ENCODE results near the gene NMNAT2. TPM values are rescaled to one million over a fixed set of nuclear protein-coding genes. Genes with fewer than 3 reads are reported as not detected.

NMNAT2 gene
- total RNA-seq, 2 donors from 2014 or later, result not detected

GRCh38 chr1:183234660-183235476 lies 183.3 kb downstream of the NMNAT2 start:
- no peaks in the 10 kb centered on the region for H3K27me3 Mint-ChIP-seq (ENCODE audit: low read depth)

GRCh38 chr1:183233113-183233512 lies 185.1 kb downstream of the NMNAT2 start:
- H3K4me1 Mint-ChIP-seq (ENCODE audit: low read depth), result no peaks in the 10 kb centered on the region
- DNase-seq, result no peak
- H3K27me3 Mint-ChIP-seq (ENCODE audit: low read depth), result no peaks in the 10 kb centered on the region
- H3K27ac Mint-ChIP-seq, result no peak overlapping the region
- no peaks in the 10 kb centered on the region for H3K36me3 Mint-ChIP-seq (ENCODE audit: insufficient read depth in 2 of 2)
- H3K9me3 Mint-ChIP-seq, result no peaks in the 10 kb centered on the region
- no peak for ATAC-seq (replicated peaks in 1 of 2)
- H3K4me3 Mint-ChIP-seq, result no peak overlapping the region

More at GRCh38 chr1:183234660-183235476, 183.3 kb downstream of the NMNAT2 start:
- Mint-ChIP-seq H3K27ac (no peak overlapping the region), H3K36me3 (ENCODE audit: insufficient read depth in 2 of 2) (no peaks in the 10 kb centered on the region), H3K4me3 (no peak overlapping the region), H3K4me1 (ENCODE audit: low read depth) (no peaks in the 10 kb centered on the region), H3K9me3 (no peaks in the 10 kb centered on the region)
- ATAC-seq (replicated peaks in 1 of 2) (no peak), DNase-seq (no peak)

GRCh38 chr1:183231545-183231944 lies 186.6 kb downstream of the NMNAT2 start:
- no peak for DNase-seq
- Mint-ChIP-seq H3K4me3 (no peak overlapping the region), H3K27me3 (ENCODE audit: low read depth) (peaks cover 6% of the 10 kb centered on the region), H3K36me3 (ENCODE audit: insufficient read depth in 2 of 2) (no peaks in the 10 kb centered on the region), H3K27ac (no peak overlapping the region), H3K9me3 (no peaks in the 10 kb centered on the region), H3K4me1 (ENCODE audit: low read depth) (peaks cover 6% of the 10 kb centered on the region)
- ATAC-seq (replicated peaks in 1 of 2), result no peak

- Mint-ChIP-seq H3K36me3 (ENCODE audit: insufficient read depth in 2 of 2) (no peaks in the 10 kb centered on the region), H3K9me3 (no peaks in the 10 kb centered on the region), H3K27ac (no peak overlapping the region), H3K4me1 (ENCODE audit: low read depth) (peaks cover 7% of the 10 kb centered on the region), H3K27me3 (ENCODE audit: low read depth) (peaks cover 7% of the 10 kb centered on the region), H3K4me3 (no peak overlapping the region)
- DNase-seq (no peak), ATAC-seq (replicated peaks in 1 of 2) (no peak)
Observed at GRCh38 chr1:183230413-183230812, 187.8 kb downstream of the NMNAT2 start.

GRCh38 chr1:183228347-183229220 lies 189.6 kb downstream of the NMNAT2 start:
- no peak overlapping the region for H3K27ac Mint-ChIP-seq

GRCh38 chr1:183227422-183228346 lies 190.5 kb downstream of the NMNAT2 start:
- peak; percentile 44 to 46 for DNase-seq
- H3K9me3 Mint-ChIP-seq, result no peaks in the 10 kb centered on the region
- H3K4me1 Mint-ChIP-seq (ENCODE audit: low read depth), result peaks cover 7% of the 10 kb centered on the region
- H3K4me3 Mint-ChIP-seq, result no peak overlapping the region
- peaks cover 7% of the 10 kb centered on the region for H3K27me3 Mint-ChIP-seq (ENCODE audit: low read depth)
- peak; percentile 34 to 44 for ATAC-seq (replicated peaks in 1 of 2)
- H3K27ac Mint-ChIP-seq, result no peak overlapping the region
- H3K36me3 Mint-ChIP-seq (ENCODE audit: insufficient read depth in 2 of 2), result no peaks in the 10 kb centered on the region

More at GRCh38 chr1:183228347-183229220, 189.6 kb downstream of the NMNAT2 start:
- Mint-ChIP-seq H3K27me3 (ENCODE audit: low read depth) (peaks cover 7% of the 10 kb centered on the region), H3K4me1 (ENCODE audit: low read depth) (peaks cover 7% of the 10 kb centered on the region), H3K9me3 (no peaks in the 10 kb centered on the region), H3K36me3 (ENCODE audit: insufficient read depth in 2 of 2) (no peaks in the 10 kb centered on the region), H3K4me3 (no peak overlapping the region)
- no peak for ATAC-seq (replicated peaks in 1 of 2)
- no peak for DNase-seq

- ATAC-seq (replicated peaks in 1 of 2) (peak; percentile 37 to 69), DNase-seq (peak in 1 of 2 donors; percentile 5)
- peaks cover 7% of the 10 kb centered on the region for H3K4me1 Mint-ChIP-seq (ENCODE audit: low read depth)
- H3K27me3 Mint-ChIP-seq (ENCODE audit: low read depth), result peaks cover 7% of the 10 kb centered on the region
- no peaks in the 10 kb centered on the region for H3K36me3 Mint-ChIP-seq (ENCODE audit: insufficient read depth in 2 of 2)
- no peaks in the 10 kb centered on the region for H3K9me3 Mint-ChIP-seq
- no peak overlapping the region for H3K4me3 Mint-ChIP-seq
- no peak overlapping the region for H3K27ac Mint-ChIP-seq
Observed at GRCh38 chr1:183226963-183227362, 191.2 kb downstream of the NMNAT2 start.

- no peak overlapping the region for H3K4me3 Mint-ChIP-seq
- no peaks in the 10 kb centered on the region for H3K9me3 Mint-ChIP-seq
- no peak for ATAC-seq (replicated peaks in 1 of 2)
- no peaks in the 10 kb centered on the region for H3K36me3 Mint-ChIP-seq (ENCODE audit: insufficient read depth in 2 of 2)
- H3K27me3 Mint-ChIP-seq (ENCODE audit: low read depth), result peaks cover 7% of the 10 kb centered on the region
- H3K4me1 Mint-ChIP-seq (ENCODE audit: low read depth), result peaks cover 7% of the 10 kb centered on the region
- DNase-seq, result no peak
- no peak overlapping the region for H3K27ac Mint-ChIP-seq
Observed at GRCh38 chr1:183226361-183226760, 191.8 kb downstream of the NMNAT2 start.

- H3K4me3 Mint-ChIP-seq, result no peak overlapping the region
- DNase-seq (no peak), ATAC-seq (replicated peaks in 1 of 2) (no peak)
- H3K27me3 Mint-ChIP-seq (ENCODE audit: low read depth), result peaks cover 7% of the 10 kb centered on the region
- no peak overlapping the region for H3K27ac Mint-ChIP-seq
- no peaks in the 10 kb centered on the region for H3K36me3 Mint-ChIP-seq (ENCODE audit: insufficient read depth in 2 of 2)
- H3K9me3 Mint-ChIP-seq, result no peaks in the 10 kb centered on the region
- H3K4me1 Mint-ChIP-seq (ENCODE audit: low read depth), result peaks cover 23% of the 10 kb centered on the region
Observed at GRCh38 chr1:183223467-183223866, 194.7 kb downstream of the NMNAT2 start.

GRCh38 chr1:183222909-183223308 lies 195.3 kb downstream of the NMNAT2 start:
- Mint-ChIP-seq H3K9me3 (no peaks in the 10 kb centered on the region), H3K27ac (no peak overlapping the region), H3K4me1 (ENCODE audit: low read depth) (peaks cover 26% of the 10 kb centered on the region), H3K4me3 (no peak overlapping the region), H3K27me3 (ENCODE audit: low read depth) (peaks cover 7% of the 10 kb centered on the region), H3K36me3 (ENCODE audit: insufficient read depth in 2 of 2) (no peaks in the 10 kb centered on the region)
- no peak for ATAC-seq (replicated peaks in 1 of 2)
- no peak for DNase-seq

- Mint-ChIP-seq H3K27ac (no peak overlapping the region), H3K4me1 (ENCODE audit: low read depth) (peaks cover 33% of the 10 kb centered on the region), H3K9me3 (no peaks in the 10 kb centered on the region), H3K27me3 (ENCODE audit: low read depth) (peaks cover under 1% of the 10 kb centered on the region), H3K4me3 (no peak overlapping the region), H3K36me3 (ENCODE audit: insufficient read depth in 2 of 2) (no peaks in the 10 kb centered on the region)
- ATAC-seq (replicated peaks in 1 of 2) (no peak), DNase-seq (no peak)
Observed at GRCh38 chr1:183219616-183220009, 198.6 kb downstream of the NMNAT2 start.

GRCh38 chr1:183218971-183219615 lies 199.1 kb downstream of the NMNAT2 start:
- Mint-ChIP-seq H3K27ac (no peak overlapping the region), H3K9me3 (no peaks in the 10 kb centered on the region), H3K4me3 (no peak overlapping the region), H3K36me3 (ENCODE audit: insufficient read depth in 2 of 2) (no peaks in the 10 kb centered on the region), H3K27me3 (ENCODE audit: low read depth) (peaks cover 6% of the 10 kb centered on the region), H3K4me1 (ENCODE audit: low read depth) (peaks cover 33% of the 10 kb centered on the region)
- DNase-seq (peak; percentile 15 to 16), ATAC-seq (replicated peaks in 1 of 2) (peak; percentile 29 to 52)
